GM10266 (cell line): ENCODE results near the gene VPS45.
"Not testable (repeated sequence)": the region's sequence is repeated elsewhere in the genome, so short reads cannot be mapped to it uniquely, and the experiment has no call there.

ENCODE experiments used
- DNase-seq: peaks from one replicate; pipeline ENCODE4 v3.0.0; 2012; ENCODE audit errors: extremely low spot score
- TF ChIP-seq, protein P1 (sequence below): IDR thresholded peaks from 2 replicates; pipeline ENCODE4 v1.5.1; 2012; ENCODE audit warnings: mild to moderate bottlenecking, low read depth; ENCODE audit not compliant: control insufficient read depth, insufficient read depth; ENCODE audit errors: missing control alignments

The VPS45 gene

DNA sequence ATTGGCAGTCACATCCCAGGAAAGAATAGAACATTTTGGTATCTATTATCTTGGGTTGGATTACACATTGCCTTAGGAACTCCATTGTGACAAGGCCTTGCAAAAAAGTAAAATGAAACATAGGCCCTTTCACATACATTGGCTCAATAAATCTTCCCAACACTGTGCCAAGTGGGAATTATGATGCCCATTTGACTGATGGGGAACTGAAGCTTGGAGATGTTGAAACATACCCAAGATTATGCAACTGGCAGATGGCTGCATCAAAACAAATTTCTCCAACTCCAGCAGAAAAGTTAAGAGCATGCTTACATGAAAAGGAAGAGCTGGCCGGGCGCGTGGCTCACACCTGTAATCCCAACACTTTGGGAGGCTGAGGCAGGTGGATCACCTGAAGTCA, 109.0 kb downstream of the VPS45 start:
- TF ChIP-seq, protein P1, sequence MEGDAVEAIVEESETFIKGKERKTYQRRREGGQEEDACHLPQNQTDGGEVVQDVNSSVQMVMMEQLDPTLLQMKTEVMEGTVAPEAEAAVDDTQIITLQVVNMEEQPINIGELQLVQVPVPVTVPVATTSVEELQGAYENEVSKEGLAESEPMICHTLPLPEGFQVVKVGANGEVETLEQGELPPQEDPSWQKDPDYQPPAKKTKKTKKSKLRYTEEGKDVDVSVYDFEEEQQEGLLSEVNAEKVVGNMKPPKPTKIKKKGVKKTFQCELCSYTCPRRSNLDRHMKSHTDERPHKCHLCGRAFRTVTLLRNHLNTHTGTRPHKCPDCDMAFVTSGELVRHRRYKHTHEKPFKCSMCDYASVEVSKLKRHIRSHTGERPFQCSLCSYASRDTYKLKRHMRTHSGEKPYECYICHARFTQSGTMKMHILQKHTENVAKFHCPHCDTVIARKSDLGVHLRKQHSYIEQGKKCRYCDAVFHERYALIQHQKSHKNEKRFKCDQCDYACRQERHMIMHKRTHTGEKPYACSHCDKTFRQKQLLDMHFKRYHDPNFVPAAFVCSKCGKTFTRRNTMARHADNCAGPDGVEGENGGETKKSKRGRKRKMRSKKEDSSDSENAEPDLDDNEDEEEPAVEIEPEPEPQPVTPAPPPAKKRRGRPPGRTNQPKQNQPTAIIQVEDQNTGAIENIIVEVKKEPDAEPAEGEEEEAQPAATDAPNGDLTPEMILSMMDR, result no peak
- DNase-seq, result no peak

DNA sequence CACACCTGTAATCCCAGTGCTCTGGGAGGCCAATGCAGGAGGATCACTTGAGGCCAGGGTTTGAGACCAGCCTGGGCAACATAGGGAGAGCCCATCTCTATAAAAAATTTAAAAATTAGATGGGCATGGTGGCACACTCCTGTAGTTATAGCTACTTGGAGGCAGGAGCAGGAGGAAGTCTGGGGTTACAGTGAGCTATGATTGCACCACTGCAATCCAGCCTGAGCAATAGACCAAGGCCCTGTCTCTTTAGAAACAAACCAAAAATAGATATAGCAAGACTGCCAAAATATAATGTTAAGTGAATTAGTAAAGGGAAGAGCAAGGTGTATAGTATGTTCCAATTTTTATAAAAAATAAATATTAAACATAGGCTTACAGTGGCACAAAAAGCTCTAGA, 111.0 kb downstream of the VPS45 start:
- TF ChIP-seq, protein P1, result no peak
- DNase-seq, result no peak

DNA sequence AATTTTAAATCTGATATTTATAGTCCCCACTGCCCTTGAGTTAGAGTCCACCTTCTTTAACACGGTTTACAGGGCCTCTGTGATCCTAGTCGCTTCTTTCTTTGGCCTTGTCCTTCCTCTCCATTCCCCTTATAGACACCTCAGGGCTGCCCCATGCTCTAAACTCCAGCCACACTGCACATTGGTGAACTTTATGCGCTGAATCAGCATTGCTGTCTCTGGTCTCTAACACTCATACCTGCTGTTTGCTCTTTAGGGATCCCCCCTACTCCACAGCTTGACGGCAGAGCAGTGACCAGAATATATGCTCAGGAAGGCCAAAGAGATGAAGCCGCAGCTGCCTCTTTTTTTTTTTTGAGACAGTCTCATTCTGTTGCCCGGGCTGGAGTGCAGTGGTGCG, 112.3 kb downstream of the VPS45 start:
- TF ChIP-seq, protein P1, result no peak
- DNase-seq, result no peak

GRCh38 chr1:150180474-150180873, 112.9 kb downstream of the VPS45 start:
- TF ChIP-seq, protein P1, result no peak
- DNase-seq, result no peak

DNA sequence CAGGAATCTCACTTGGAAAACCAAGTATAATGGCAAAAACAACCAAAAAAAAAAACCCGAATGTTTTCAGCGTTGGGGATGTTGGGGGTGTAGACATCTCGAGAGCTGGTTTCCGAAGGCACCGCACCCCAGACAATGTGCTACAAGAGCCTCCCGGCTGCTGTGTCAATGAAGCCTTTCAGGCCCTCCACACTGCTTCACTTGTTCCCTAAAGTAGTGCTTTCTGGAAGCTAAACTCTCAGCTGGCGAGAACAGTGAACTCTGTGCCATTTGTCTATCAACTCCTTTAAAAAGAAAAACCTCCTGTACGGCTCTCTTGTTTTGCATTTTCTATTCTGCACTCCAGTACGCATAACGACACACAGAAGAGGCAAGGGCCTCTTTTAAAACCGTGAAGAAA, 114.7 kb downstream of the VPS45 start:
- DNase-seq, result no peak
- TF ChIP-seq, protein P1, result no peak

DNA sequence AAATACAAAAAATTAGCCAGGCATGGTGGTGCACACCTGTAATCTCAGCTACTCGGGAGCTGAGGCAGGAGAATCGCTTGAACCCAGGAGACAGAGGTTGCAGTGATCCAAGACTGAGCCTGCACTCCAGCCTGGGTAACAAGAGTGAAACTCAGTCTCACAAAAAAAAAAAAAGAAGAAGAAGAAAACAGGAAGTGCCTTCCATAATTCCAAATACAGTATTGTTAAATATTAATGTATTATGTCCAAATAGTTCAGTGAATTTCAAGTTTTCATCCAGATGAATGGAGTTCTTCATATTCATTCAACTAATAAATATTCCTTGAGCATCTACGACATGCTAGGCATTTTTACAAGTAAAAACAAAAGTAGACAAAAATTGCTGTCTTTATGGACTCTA, 115.5 kb downstream of the VPS45 start:
- TF ChIP-seq, protein P1, result no peak
- no peak for DNase-seq

GRCh38 chr1:150185481-150185880, 117.9 kb downstream of the VPS45 start:
- TF ChIP-seq, protein P1, result no peak
- DNase-seq, result no peak

DNA sequence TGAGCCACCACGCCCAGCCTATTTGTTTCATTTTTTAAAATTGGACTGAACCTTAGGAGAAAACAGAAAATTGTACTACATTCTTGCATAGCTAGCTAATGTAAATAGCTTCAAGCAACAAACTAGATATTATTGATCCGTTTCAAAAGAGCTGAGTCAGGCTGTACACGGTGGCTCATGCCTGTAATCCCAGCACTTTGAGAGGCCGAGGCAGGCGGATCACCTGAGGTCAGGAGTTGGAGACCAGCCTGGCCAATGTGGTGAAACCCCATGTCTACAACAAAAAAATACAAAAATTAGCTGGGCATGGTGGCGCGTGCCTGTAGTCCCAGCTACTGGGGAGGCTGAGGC, 118.8 kb downstream of the VPS45 start:
- not testable (repeated sequence) for DNase-seq
